ENCODE data around the gene REN. TPM values are rescaled to one million over a fixed set of nuclear protein-coding genes. Genes with fewer than 3 reads are reported as not detected.
A peak's percentile ranks its signal among the peaks of the same experiment; 100 is the strongest.

The REN gene
- total RNA-seq, result not detected
- polyA plus RNA-seq (ENCODE audit: insufficient read depth, low read depth, low replicate concordance), result 2.2 TPM
- long read RNA-seq, donor 1, partial matches to known transcripts, result 104 of 203 reads
- long read RNA-seq, donor 1, other reads (novel, unspliced or antisense), result 99 of 203 reads
- long read RNA-seq, donor 2, partial matches to known transcripts, result 245 of 499 reads
- long read RNA-seq, donor 2, other reads (novel, unspliced or antisense), result 254 of 499 reads

DNA sequence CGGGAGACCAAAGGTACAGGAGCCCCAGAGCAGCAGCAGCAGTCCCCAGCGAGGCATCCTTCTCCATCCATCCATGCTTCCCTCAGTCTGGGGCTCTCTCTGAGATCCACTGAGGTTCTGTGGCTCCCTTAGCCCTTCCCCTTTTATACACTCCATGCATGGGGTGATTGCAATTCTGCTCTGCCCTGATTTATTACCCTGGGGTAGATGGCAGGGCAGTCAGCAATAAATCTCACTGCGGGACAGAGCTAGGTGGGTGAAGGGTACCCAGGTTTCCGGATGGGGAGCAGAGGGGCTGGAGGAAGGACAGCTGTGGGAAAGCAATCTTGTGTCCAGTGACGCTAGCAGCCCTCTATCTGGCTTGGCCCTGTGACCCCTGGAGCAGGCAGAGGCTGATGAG is at the start of gene REN:
Gene REN, minus strand, starts transcription at position 119 of the 400 bp plus-strand sequence. Its CDS starts 44 bp downstream, at position 75.
- TF ChIP-seq, protein P1, sequence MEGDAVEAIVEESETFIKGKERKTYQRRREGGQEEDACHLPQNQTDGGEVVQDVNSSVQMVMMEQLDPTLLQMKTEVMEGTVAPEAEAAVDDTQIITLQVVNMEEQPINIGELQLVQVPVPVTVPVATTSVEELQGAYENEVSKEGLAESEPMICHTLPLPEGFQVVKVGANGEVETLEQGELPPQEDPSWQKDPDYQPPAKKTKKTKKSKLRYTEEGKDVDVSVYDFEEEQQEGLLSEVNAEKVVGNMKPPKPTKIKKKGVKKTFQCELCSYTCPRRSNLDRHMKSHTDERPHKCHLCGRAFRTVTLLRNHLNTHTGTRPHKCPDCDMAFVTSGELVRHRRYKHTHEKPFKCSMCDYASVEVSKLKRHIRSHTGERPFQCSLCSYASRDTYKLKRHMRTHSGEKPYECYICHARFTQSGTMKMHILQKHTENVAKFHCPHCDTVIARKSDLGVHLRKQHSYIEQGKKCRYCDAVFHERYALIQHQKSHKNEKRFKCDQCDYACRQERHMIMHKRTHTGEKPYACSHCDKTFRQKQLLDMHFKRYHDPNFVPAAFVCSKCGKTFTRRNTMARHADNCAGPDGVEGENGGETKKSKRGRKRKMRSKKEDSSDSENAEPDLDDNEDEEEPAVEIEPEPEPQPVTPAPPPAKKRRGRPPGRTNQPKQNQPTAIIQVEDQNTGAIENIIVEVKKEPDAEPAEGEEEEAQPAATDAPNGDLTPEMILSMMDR (IDR thresholded peaks at IDR 0.05), result no peak
- no peak for TF ChIP-seq POLR2A (IDR thresholded peaks at IDR 0.05)
- 68 to 77% methylated on average over 2 to 5 of the region's 5 CpGs for WGBS, 2 donors
- Histone ChIP-seq H3K36me3 (ENCODE audit: low read depth, missing control alignments) (no peaks in the 10 kb centered on the region), H3K27me3 (no peaks in the 10 kb centered on the region), H3K27ac (no peak within 1 kb of the TSS), H3K4me1 (no peaks in the 10 kb centered on the region), H3K9me3 (no peaks in the 10 kb centered on the region), H3K4me3 (no peak within 1 kb of the TSS)
- no peak for DNase-seq
- intact Hi-C loops (cut with DNase I; ENCODE audit: low total_unique reads), result no loop called here

DNA sequence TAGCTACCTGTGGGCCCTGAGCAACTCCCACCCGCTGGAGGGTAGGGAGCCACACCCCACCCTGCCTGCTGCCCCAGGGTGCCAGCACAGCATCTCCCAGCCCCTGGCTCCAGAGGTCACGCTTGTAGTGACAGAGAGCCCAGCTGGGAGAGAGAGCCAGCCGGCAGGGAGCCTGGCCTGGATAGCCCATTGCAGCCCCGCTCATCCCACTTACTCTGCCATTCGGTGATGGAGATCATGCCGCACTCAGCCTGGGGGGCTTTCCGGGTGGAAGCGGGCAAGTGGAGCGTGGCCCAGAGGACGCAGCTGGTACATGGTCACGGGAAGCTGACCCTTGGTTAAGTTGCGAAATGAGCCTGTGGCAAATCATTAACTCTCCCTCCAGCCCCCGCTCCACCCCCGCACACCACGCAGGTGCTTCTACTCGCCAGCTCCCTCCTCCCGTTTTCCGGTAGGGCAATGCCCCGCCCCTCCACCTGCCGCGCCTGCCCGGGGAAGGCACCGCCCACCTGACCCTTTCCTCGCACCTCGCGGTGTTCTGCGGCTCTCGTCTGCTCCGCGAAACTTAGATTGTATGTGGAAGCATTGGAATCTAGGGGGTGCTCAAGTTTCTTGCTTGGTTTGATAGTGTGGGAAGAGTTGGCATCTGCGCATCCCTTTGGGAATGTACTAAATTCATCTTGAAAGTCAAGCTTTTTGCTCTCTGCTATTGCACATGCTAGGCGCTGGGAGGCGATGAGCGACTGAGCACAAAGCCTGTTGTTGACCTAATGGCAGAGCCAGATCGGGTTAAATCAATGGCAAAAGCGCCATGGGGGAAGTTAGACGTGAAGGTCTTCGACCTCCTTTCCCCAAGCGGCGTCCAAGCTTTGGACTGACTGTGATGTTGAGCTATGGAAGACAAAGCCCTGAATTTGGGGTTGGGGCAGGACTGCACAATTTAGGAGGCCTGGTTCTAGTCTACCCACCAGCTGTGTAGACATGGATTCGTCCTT is 47.8 kb upstream of the REN start, which contains the start of gene GOLT1A:
Gene GOLT1A, minus strand, starts transcription at position 321 of the 995 bp plus-strand sequence. Its CDS starts 82 bp downstream, at position 239.
- Histone ChIP-seq H3K36me3 (ENCODE audit: low read depth, missing control alignments) (no peaks in the 10 kb centered on the region), H3K9me3 (no peaks in the 10 kb centered on the region), H3K4me1 (peaks cover 7% of the 10 kb centered on the region), H3K27ac (no peak within 1 kb of the TSS), H3K27me3 (no peaks in the 10 kb centered on the region), H3K4me3 (peak within 1 kb of the TSS; percentile 17 to 49)
- TF ChIP-seq, protein P1 (IDR thresholded peaks at IDR 0.05), result peak; percentile 47 to 75 (median 59)
- TF ChIP-seq POLR2A (IDR thresholded peaks at IDR 0.05), result no peak
- 8 to 12% methylated on average over 27 to 33 of the region's 41 CpGs for WGBS, 2 donors
- DNase-seq, result peak; percentile 74
- intact Hi-C loops (cut with DNase I; ENCODE audit: low total_unique reads), result loop anchor here (5.0 kb wide), 1 partner anchor 148 kb away; no protein-coding TSS in a partner anchor

DNA sequence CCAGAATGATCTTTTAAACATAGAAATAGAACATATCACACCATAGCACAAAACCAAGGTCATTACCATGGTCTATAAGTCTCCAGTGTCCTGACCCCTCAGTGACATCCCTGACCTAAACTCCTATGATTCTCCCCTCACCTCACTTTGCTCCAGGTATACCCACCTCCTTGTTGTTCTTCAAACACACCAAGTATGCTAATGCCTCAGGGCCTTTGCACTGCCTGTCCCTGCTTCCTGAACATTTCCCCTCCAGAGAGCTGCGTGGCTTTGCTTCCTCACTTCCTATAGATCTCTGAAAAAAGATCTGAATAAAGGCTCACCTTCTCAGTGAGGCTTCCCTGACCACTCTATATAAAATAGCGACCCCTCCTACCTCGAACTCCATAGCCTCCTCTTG is 46.6 kb upstream of the REN start:
- intact Hi-C loops (cut with DNase I; ENCODE audit: low total_unique reads), result loop anchor here (5.0 kb wide), 1 partner anchor 150 kb away; no protein-coding TSS in a partner anchor
- Histone ChIP-seq H3K4me3 (no peak overlapping the region), H3K27ac (no peak overlapping the region), H3K4me1 (peaks cover 7% of the 10 kb centered on the region), H3K27me3 (no peaks in the 10 kb centered on the region), H3K36me3 (ENCODE audit: low read depth, missing control alignments) (no peaks in the 10 kb centered on the region), H3K9me3 (no peaks in the 10 kb centered on the region)
- no peak for DNase-seq
- no peak for TF ChIP-seq POLR2A (IDR thresholded peaks at IDR 0.05)
- TF ChIP-seq, protein P1 (IDR thresholded peaks at IDR 0.05), result no peak
- 90% methylated on average over 3 of the region's 3 CpGs for WGBS, 2 donors

DNA sequence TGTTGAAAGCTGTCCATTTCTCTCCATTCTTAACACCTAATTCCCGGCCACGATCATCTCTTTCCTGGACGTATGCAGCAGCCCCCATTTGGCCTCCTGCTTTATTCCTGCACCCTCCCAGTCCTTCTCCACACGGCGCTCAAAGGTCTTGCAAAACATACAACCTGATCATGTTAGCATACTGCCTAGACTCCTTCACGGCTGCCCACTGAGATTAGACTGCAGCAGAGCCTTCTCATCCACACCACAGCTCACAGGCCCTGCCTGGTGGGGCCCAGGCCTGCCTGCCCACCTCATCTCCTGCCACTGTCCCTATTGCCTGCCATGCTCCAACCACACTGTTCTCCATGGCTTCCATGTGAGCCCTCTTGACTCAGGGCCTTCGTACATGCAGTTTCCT is 44.9 kb upstream of the REN start:
- Histone ChIP-seq H3K9me3 (no peaks in the 10 kb centered on the region), H3K4me1 (peaks cover 15% of the 10 kb centered on the region), H3K4me3 (no peak overlapping the region), H3K27me3 (no peaks in the 10 kb centered on the region), H3K36me3 (ENCODE audit: low read depth, missing control alignments) (no peaks in the 10 kb centered on the region), H3K27ac (no peak overlapping the region)
- no peak for DNase-seq
- WGBS, 2 donors, result 83 to 94% methylated on average over 7 of the region's 7 CpGs
- intact Hi-C loops (cut with DNase I; ENCODE audit: low total_unique reads), result loop anchor here (5.0 kb wide), 1 partner anchor 151 kb away; no protein-coding TSS in a partner anchor
- no peak for TF ChIP-seq POLR2A (IDR thresholded peaks at IDR 0.05)
- TF ChIP-seq, protein P1 (IDR thresholded peaks at IDR 0.05), result no peak

Measured in testis (tissue), 5 donors.